ENCODE results near the gene DDX4.
"Not testable (repeated sequence)": the region's sequence is repeated elsewhere in the genome, so short reads cannot be mapped to it uniquely, and the experiment has no call there.

DDX4 gene

DNA sequence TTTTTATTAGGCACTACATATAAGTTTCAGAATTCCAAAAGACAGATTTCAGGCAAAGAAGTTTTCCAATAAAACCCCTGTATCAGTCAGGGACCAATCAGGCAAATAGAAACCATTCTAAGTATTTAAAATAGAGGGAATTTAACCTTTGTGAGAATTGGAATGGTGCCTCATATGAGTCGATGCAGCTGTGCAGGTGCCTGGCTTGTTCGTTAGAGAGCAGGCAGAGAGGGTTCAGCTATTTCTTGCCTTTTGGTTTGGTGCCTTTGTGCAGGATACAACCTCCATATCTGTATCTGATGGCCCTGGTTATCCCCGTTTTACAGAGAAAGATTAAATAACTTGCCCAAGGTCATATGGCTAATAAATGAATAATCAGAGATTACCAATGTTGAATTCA is 6.0 kb upstream of the DDX4 start:
- no peak for DNase-seq

DNA sequence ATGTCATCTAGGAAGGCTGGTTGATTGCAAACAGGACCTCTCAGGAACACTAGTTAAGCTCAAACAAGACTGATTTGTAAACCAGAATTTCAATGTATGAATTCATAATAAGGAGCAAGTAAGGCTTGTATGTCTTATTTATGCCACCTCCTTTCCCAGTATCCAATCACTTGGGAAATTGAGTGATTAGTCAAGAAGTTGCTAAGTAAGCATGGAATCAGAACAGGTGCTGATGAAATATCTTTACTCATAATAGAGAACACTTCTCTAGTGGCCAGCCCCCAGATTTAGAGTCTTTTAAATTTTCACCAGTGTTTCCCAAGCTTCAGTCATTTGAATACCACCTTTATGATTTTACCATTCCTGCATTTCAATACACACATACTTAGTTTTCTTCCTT is 5.3 kb upstream of the DDX4 start:
- no peak for DNase-seq

DNA sequence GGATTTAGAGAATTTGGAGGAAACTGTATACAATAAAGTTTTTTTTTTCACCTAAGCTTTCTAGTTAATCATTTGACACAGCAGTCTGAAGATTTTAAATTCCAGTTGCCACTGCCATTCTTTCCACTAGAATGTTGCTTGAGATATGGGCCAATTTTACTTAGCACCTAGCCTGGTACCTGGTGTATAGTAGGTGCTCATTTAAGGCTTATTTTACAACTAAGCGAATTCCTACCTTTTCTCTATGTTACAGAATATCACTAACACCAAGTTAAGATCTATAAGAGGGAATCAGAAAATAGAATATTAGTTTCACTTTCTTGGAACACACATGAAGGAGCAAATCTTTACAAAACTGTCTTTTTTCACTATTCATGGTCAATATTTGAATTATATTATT is 3.2 kb upstream of the DDX4 start:
- DNase-seq, result no peak

DNA sequence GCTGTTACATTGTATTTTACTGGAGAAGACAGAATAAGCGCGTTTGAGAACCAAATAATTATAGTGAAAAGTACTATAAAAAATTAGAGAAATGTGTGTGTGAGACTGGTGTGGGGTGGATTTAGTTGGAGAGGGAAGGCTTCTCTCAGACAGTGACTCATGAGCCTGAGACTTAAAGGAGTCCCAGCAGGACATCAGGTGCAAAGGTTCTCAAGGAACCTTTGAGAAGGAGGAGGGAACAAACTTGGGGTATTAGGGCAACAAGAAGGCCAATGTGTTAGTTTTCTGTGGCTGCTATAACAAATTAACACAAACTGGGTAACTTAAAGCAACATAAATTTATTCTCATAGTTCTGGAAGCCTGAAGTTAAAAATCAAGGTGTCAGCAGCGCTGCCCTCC is 4.9 kb downstream of the DDX4 start:
- DNase-seq, result no peak

DNA sequence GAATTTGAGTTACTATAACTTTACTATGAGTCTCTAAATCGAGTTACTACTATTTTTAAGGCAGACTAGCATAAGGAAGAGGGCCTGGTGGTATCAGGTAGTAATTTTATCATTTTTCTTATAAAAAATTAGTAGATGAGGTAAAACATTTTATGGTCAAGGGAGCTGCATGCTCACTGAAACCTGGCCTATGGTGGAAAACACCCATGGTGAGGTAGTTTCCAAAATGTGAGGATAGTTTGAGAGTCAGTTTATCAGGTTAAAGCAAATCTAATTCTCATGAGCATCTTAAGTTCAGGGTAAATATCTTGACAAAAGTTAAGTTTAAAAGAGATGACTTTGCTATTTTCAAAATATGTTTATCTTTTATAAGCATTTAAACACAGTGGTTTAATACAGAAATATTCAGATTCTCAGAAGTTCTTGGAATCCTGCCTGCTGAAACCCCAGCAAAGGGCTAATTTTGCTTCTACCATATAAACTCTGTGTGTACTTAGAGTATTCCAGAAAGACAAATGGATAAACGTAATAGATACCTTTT is 10.0 kb downstream of the DDX4 start:
- no peak for DNase-seq

DNA sequence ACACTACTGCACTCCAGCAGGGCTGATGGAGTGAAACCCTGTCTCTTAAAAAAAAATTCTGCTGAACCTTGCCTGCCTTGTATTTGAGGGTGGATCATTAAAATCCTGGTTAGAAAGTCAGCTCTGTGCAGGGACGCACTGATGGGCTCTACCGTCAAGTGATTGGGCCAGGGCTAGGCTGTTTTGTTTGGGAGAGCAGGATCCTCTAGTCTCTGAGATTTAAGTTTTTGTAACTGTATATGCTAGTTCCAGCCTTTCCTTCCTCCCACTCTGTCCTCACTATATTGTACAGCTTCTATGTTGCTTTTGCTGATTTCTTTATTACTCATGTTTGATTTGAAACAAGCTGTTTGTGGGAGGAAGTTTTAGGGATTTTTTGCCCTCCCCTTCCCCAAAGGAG is 11.5 kb downstream of the DDX4 start:
- no peak for DNase-seq

DNA sequence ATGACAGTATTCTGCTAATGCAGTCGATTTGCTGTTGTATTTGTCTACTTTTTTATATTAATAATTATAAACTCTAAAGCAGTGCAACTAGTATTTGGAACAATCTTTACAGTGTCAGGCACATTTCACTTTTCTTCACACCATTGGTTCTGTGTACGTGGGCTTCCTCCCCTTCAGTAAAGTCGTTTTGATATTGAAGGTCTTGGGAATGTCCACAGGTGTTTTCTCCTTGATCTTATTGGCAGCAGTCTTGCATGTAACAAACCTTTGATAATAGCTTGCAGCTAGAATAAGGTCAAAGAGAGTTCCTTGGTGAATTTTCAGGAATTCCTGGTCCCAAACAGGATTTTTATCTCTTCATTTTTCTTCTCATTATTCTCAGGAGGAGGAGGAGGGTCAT is 12.2 kb downstream of the DDX4 start:
- DNase-seq, result no peak

DNA sequence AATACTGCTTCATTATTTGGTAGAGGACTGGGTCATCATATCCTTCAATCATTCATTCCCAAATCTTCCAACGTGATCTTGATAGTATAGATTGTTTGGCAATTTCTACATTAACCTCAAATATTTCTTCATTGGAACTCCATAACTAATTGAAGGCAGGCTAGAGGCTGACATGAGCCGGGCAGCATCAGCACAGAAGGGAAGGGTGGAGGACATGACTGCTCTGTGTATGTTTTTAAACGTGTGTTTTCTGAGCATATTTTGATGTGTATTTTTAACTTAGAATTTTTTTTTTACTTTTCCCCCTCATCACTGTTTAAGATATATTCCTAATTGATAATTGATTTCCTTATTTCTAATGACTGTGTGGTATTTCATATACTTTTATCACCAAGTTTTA is 12.6 kb downstream of the DDX4 start:
- DNase-seq, result no peak

DNA sequence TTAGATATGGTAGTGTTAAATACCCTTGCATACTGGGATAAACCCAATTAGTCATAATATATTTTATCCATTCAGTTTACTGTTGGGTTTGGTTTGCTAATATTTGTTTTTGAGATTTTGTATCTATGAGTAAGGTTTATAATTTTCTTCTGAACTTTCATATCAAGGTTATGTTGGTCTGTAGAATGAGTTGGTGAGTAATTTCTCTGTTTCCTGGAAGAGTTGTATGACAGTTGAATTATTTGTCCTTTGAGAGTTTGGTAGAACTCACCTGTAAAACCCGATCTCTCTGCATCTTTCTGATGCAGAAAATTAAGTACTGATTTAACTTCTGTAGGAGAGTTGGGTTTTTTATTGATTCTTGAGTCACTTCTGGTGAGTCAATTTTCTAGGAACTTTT is 20.4 kb downstream of the DDX4 start:
- DNase-seq, result no peak

DNA sequence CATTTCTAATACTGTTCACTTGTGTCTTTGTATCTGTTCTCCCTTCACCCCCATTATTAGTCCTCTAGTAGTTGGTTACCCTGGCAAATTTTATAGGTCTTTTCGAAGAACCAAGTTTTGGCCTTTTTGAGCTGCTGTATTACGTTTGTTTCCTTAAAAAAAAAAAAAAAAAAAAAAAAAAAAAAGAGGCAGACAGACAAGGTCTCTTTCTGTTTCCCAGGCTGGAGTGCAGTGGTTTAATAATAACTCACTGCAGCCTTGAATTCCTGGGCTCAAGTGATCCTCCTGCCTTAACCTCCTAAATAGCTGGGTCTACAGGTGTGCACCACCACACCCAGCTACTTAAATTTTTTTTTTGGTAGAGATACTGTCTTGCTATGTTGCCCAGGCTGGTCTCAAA is 20.9 kb downstream of the DDX4 start:
- no peak for DNase-seq

DNA sequence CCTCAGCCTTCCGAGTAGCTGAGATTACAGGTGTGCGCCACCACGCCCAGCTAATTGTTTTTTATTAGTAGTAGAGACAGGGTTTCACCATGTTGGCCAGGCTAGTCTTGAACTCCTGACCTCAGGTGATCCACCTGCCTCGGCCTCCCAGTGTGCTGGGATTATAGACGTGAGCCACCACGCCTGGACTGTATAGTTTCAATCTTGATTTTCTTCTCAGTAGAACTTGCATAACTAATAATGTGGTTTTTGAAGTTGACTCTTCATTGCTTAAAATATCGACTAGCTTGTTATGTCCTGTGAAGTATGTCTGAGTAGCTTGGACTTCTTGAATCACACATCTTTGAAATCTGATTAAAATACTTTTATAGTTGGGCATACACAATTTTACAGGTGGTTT is 23.9 kb downstream of the DDX4 start:
- not testable (repeated sequence) for DNase-seq

DNA sequence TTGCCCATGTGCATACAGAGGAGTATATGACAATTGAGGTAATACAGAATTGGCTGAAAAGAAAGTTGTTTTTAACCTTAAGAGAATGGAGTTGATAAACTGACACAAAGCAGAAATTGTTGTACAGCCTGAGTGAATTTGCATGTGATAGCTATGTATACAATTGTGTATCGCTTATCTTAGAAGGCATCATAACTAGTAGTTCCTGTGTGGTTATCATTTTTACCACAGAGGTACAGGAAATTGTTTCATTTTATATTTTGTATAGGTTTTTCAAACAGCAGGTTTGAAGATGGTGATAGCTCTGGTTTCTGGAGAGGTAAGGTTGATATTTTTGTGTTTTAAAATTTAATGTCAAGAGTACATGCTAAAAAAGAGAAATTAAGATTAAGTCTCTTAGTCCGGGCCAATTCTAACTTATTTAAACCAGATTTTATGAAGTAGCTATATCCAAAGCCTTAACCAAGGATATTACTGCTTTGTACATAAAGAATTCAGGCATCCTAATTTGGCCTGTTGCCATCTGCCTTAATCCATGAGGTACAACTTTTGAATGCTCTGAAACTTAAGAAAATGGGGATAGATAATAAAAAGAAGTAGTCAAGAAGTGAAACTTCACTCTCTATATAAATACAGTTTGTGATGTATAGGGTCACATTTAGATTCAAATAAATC is 26.0 kb downstream of the DDX4 start:
- no peak for DNase-seq

DNA sequence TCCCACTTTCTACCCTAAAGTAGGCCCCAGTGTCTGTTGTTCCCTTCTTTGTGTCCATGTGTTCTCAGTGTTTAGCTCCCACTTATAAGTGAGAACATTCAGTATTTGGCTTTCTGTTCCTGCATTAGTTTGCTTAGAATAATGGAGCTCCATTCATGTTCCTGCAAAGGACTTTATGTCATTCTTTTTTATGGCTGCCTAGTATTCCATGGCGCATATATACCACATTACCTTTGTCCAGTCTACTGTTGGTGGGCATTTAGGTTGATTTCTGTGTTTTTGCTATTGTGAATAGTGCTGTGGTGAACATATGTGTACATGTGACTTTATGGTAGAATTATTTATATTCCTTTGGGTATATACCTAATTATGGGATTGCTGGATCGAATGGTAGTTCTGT is 30.4 kb downstream of the DDX4 start:
- DNase-seq, result no peak

DNA sequence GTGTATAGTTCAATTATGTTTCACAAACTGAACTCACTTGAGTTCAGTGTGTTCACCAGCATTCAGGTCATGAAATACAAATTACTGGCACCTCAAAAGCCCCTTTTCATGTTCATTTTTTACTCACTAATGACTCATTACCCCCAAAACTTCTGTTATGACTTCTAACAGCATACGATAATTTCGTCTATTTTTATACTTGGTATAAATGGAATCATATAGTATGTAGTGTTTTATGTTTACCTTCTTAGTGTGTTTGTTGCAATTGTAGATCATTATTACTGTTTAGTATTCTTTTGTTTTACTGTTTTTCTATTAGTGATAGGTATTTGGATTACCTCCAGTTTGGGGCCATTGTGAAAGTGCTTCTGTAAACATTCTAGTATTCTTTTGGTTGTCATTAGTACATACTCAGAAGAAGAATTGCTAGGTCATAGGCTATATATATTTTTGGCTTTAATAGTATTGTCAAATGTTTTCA is 33.4 kb downstream of the DDX4 start:
- DNase-seq, result no peak

DNA sequence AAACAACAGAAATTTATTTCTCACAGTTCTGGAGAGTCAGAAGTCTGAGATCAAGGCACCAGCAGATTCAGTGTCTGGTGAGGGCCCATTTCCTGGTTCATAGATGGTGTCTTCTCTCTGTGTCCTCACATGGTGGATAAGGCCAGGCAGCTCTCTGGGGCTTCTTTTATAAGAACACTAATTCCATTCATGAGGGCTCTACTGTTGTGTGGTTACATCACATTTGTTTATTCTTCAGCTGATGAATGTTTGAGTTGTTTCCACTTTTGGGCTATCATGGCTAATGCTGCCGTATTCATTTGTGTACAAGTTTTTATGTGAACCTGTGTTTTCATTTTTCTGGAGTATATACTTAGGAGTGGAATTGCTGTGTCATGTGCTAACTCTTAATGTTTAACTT is 35.2 kb downstream of the DDX4 start:
- peak in 1 of 2 donors; percentile 76 for DNase-seq

DNA sequence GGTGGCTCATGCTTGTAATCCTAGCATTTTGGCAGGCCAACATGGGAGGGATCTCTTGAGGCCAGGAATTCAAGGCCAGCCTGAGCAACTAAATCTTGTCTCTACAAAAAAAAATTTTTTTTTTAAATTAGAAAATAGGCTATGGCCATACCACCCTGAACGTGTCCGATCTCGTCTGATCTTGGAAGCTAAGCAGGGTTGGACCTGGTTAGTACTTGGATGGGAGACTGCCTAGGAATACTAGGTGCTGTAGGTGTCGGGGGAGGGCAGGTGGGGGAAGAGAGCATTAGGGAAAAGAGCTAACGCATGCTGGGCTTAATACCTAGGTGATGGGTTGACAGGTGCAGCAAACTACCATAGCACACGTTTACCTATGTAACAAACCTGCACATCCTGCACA is 39.5 kb downstream of the DDX4 start:
- DNase-seq, result no peak

DNA sequence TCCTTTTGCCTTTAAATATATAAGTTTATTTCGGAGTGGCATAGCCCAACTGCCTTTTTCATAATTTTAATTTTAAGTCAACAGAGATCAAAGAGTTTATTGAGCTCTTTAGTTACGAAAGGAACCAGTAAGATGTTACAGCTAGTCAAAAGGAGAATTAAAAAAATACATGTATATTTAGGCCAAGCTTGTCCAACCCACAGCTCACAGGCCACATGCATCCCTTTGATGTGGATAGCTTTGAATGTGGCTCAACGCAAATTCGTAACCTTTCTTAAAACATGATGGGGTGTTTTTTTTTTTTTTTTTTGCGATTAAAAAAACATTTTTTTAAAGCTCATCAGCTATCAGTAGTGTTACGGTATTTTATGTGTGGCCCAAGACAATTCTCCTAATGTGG is 63.1 kb downstream of the DDX4 start:
- DNase-seq, result no peak

DNA sequence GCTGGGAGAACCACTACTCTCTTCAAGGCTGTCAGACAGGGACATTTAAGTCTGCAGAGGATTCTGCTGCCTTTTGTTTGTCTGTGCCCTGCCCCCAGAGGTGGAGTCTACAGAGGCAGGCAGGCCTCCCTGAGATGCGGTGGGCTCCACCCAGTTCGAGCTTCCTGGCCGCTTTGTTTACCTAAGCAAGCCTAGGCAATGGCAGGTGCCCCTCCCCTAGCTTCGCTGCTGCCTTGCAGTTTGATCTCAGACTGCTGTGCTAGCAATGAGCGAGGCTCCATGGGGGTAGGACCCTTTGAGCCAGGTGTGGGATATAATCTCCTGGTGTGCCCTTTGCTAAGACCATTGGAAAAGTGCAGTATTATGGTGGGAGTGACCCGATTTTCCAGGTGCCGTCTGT is 71.0 kb downstream of the DDX4 start:
- not testable (repeated sequence) for DNase-seq

DNA sequence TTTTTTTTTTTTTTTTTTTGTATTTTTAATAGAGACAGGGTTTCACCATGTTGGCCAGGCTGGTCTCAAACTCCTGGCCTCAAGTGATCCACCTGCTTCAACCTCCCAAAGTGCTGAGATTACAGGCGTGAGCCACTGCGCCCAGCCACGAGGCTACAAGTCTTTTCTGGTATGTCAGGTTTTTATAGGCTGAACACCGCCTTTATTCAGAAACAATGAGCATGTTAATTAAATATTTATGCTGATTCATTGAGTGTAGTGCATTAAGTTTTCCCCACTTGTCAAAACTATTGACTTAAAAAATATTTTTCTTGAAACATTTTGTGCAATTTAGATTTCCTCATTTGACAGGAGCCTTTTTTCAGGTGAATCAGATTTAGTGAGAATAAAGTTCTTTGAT is 78.1 kb downstream of the DDX4 start:
- DNase-seq, result not testable (repeated sequence)

DNA sequence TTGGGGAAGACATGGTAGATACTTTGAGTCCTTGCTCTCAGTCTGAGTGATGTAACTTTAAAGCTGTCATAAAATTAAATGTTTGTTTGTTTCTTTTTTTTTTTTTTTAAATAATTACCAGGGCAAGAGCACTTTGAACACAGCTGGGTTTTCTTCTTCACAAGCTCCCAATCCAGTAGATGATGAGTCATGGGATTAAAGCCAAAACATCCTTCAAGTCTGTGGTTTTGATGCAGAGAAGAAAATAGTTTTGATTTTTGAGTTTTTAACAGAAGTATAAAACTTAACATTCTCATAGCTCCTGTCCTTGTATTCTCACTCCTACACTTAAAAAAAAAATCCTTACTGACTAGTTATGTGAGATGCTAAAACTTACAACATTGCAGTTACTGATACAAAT is 78.5 kb downstream of the DDX4 start:
- DNase-seq, result no peak

DNA sequence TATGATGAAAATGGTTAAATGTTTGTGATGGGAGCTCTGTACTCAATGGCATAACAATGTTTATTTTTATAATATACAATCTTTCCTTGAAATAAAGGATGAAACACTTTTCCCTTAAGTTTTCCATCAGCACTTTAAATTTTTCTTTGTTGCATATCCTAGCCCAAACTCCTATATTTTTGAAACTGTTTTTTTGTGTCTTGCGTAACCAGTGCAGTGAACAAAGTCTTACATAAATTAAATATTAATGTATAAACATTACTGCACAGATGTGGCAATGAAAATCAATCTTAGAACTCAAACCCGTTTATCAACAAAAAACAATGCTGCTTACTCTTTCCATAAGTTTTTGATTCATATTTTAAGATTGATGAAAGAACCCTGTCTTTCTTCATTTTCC is 79.2 kb downstream of the DDX4 start:
- DNase-seq, result no peak

DNA sequence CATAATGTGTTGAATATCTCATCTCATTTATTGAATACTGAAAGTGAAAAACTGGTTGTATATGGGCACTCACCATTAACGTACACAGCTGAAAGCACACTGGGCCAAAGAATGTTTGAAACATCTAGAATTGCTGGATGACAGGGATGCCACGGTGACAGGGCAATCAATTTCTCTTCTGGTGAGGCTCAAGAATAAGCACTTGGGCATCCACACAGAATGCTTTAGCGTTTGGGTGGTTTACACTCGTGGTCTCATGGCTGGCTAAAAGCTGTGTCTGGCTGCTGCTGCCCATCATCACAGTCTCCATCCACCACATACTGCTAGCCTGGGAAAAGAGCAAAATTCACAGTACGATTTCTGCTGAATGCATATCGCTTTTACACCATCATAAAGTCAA is 82.6 kb downstream of the DDX4 start:
- DNase-seq, result no peak

DNA sequence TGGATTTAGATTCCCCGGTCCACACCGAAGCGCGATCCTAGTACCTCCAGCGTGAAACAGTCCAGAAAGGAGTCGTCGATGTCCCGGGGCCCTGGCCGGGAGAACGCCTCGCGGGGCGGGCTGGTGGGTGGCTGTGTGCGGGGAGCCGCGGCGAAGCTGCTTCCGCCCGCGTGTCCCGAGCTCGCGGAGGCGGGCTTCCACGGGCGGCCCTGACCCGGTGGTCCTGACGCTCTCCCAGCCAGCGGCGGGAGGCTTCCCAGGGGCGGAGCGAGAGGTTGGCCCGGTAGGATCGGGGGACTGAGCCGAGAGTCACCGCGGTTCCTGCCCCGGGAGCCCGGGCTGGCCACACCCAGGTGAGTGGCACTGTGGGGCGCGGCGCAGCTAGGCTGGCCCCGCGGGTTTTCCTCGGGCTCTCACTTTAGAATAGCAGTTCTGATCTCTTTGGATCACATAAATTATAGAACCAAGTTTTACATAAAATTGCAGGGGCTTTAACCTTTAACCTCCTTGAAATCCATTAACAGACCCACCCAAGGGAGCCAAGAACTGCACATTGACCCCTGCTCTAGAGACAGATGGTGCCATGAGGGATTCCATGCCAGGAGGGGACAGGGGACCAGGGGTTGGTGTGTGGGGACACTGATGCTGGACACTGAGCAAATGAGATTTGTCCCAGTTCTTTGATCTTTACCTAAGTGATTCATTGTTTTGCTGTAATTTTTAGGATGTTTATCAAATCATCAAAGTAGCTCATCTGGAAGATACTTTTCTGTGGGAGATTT is 84.1 kb downstream of the DDX4 start:
- no peak for DNase-seq

DNA sequence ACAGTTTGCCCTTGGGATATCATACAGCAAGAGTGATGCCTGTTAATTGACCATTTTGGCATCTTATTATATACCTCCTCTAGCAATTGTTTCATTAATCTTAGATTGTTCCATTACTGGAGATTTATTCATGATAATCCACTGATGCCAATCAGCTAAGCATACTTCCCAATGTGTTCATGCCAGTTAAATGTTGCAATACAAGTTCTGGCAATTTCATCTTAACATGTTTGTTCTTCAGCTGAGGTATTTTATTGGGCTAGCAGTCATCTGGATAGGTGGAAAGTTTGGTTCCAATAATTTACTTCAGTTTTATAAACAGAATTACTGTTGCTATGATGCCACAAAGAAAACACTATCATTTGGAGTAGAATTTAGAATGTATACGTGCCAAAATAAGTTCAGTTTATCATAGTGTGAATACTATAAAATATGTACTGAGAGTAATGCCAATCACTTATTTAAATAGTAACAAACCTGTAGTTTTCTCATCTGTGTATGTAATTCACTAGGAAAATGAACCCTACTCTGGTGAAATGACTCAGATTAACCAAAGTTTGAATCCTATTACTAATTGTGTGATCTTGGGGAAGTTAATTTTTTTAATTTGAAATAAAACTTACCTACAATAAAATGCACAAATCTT is 85.4 kb downstream of the DDX4 start:
- DNase-seq, result no peak

Measured in hippocampal formation (tissue), 2 donors.